Naive thymus-derived CD4-positive, alpha-beta T cell (primary cell): ENCODE results near the gene ZNF135. TPM values are rescaled to one million over a fixed set of nuclear protein-coding genes. Genes with fewer than 3 reads are reported as not detected.

ENCODE experiments used
- ATAC-seq: fragments of 150-1000 bp; cut with Tn5 transposase; 2 replicates; pipeline ENCODE4 v1.10.0; 2021; ENCODE audit warnings: mild to moderate bottlenecking, moderate library complexity
- CTCF ChIA-PET: fragments of 350-600 bp; sonication (Branson Sonifier 250); formaldehyde crosslinking; loops from one replicate; lab custom pipeline; 2021; ENCODE audit warnings: antibody characterized with exemption; lab: Charles Lee
- POLR2A ChIA-PET: fragments of 350-600 bp; sonication (Branson Sonifier 250); formaldehyde crosslinking; loops from one replicate; lab custom pipeline; 2021; ENCODE audit warnings: antibody characterized with exemption, inconsistent platforms; lab: Charles Lee
- DNase-seq, 9 donors: peaks; one replicate each; pipeline versions ENCODE4 v3.0.0 to v3.0.0-alpha.2; 2020 to 2022; ENCODE audit warnings: mixed read lengths in 1 of 9
- H3K27ac ChIP-seq: one replicate; pipeline ENCODE4 v1.7.0; 2013; ENCODE audit warnings: mild to moderate bottlenecking, low read depth, low read length, moderate library complexity
- H3K27me3 ChIP-seq, 2 donors: one replicate each; pipeline ENCODE4 v1.7.0; 2013; ENCODE audit warnings: low read length in 2 of 2, mild to moderate bottlenecking in 2 of 2, moderate library complexity in 2 of 2; ENCODE audit not compliant: control insufficient read depth in 2 of 2, insufficient read depth in 2 of 2
- H3K36me3 ChIP-seq, 3 experiments: 1 replicate in 2 of 3; 2 replicates in 1 of 3; pipeline ENCODE4 v1.7.0; 2013; ENCODE audit warnings: low read length in 3 of 3, mild to moderate bottlenecking in 3 of 3, moderate library complexity in 1 of 3; ENCODE audit not compliant: insufficient read depth in 3 of 3, control insufficient read depth in 2 of 3
- H3K4me1 ChIP-seq, 2 donors: one replicate each; pipeline ENCODE4 v1.7.0; 2013; ENCODE audit warnings: low read length in 2 of 2, mild to moderate bottlenecking in 2 of 2, moderate library complexity in 1 of 2; ENCODE audit not compliant: control insufficient read depth in 2 of 2, insufficient read depth in 2 of 2
- H3K4me3 ChIP-seq: 2 replicates; pipeline ENCODE4 v1.7.0; 2013; ENCODE audit warnings: mild to moderate bottlenecking, low read length
- H3K9me3 ChIP-seq, 3 experiments: 1 replicate in 2 of 3; 2 replicates in 1 of 3; pipeline ENCODE4 v1.7.0; 2013; ENCODE audit warnings: low read length in 3 of 3; ENCODE audit not compliant: control insufficient read depth in 2 of 3
- H3K27ac Mint-ChIP-seq, 9 donors: one replicate each; pipeline ENCODE4 v1.8.0; 2020 to 2022; ENCODE audit warnings: mixed read lengths in 9 of 9, mild to moderate bottlenecking in 8 of 9, moderate library complexity in 5 of 9, inconsistent platforms in 2 of 9
- H3K27me3 Mint-ChIP-seq, 5 donors: one replicate each; pipeline ENCODE4 v1.8.0; 2021 to 2022; ENCODE audit warnings: mixed read lengths in 5 of 5, mild to moderate bottlenecking in 1 of 5
- H3K36me3 Mint-ChIP-seq, 5 donors: one replicate each; pipeline ENCODE4 v1.8.0; 2020 to 2022; ENCODE audit warnings: mixed read lengths in 5 of 5, mild to moderate bottlenecking in 3 of 5, inconsistent platforms in 1 of 5
- H3K4me1 Mint-ChIP-seq, 7 donors: one replicate each; pipeline ENCODE4 v1.8.0; 2020 to 2022; ENCODE audit warnings: mixed read lengths in 7 of 7, mild to moderate bottlenecking in 3 of 7, inconsistent platforms in 1 of 7
- H3K4me3 Mint-ChIP-seq, 10 donors: one replicate each; pipeline ENCODE4 v1.8.0; 2020 to 2022; ENCODE audit warnings: mild to moderate bottlenecking in 10 of 10, mixed read lengths in 10 of 10, moderate library complexity in 6 of 10, inconsistent platforms in 2 of 10
- H3K9me3 Mint-ChIP-seq, 11 donors: one replicate each; pipeline ENCODE4 v1.8.0; 2020 to 2022; ENCODE audit warnings: mixed read lengths in 11 of 11, mild to moderate bottlenecking in 4 of 11, inconsistent platforms in 1 of 11, moderate library complexity in 1 of 11
- intact Hi-C, 2 donors: fragments of 100-400 bp; cut with micrococcal nuclease; formaldehyde crosslinking; loops; one replicate each; pipeline ENCODE4 v1.15.1; 2023
- polyA plus RNA-seq, 2 donors: library from polyadenylated mRNA; unstranded; fragments of 300-500 nt; fragmentation: Illumina TruSeq; gene quantifications; one replicate each; pipeline ENCODE4 v1.2.3, GENCODE V29; 2021
- total RNA-seq, 6 experiments: library from RNA in 5 of 6; stranded (reverse) in 5 of 6; gene quantifications; 1 replicate in 5 of 6; 2 replicates in 1 of 6; pipeline ENCODE4 v1.2.3 and lab custom pipeline; 2021 to 2026

ZNF135 gene
- total and polyA plus RNA-seq, 7 experiments from 2014 or later = 0.07 to 3.3 (median 2.5) TPM

GRCh38 chr19:58056261-58056660 is 2.8 kb upstream of the ZNF135 start:
- Histone ChIP-seq H3K4me1 (no peaks in the 10 kb centered on the region), H3K27ac (no peak overlapping the region), H3K9me3 (peaks cover 0 to 91% (median 0%) of the 10 kb centered on the region in 3 experiments), H3K36me3 (no peaks in the 10 kb centered on the region), H3K27me3 (no peaks in the 10 kb centered on the region), H3K4me3 (no peak overlapping the region)
- Mint-ChIP-seq H3K27ac (peak overlapping the region in 1 of 9 donors; percentile 38), H3K4me3 (peak overlapping the region in 1 of 10 donors; percentile 16), H3K27me3 (peaks cover 2 to 26% (median 19%) of the 10 kb centered on the region in 5 donors), H3K36me3 (peaks cover 9 to 22% (median 15%) of the 10 kb centered on the region in 5 donors), H3K4me1 (peaks cover 0 to 12% (median 6%) of the 10 kb centered on the region in 7 donors), H3K9me3 (peaks cover 7 to 86% (median 46%) of the 10 kb centered on the region in 11 donors)
- ATAC-seq = no peak
- ChIA-PET POLR2A (no interaction called here), CTCF (no interaction called here)
- intact Hi-C loops = no loop called here
- DNase-seq = no peak

DNA sequence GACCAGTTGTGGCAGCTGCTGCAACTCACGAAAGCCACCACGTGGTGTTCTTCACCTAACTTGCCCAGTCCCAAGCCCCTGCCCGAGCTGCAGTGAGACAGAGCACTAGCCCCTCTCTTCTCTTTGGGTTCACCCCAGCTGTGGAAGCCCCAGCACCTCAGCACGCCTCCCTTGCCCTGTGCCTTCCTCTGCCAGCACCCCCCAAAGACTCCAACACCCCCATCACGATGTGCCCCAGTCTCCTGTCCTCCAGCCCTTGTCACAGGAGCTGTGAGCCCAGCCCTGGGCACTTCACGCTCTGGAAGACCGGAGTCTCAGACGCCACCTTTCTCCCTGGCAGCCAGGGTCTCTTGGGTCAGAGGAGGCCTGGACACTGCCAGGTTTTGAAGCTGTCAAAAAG is 2.2 kb upstream of the ZNF135 start:
- CTCF ChIA-PET = no interaction called here
- POLR2A ChIA-PET = no interaction called here
- Mint-ChIP-seq H3K4me1 (peaks cover 0 to 12% (median 6%) of the 10 kb centered on the region in 7 donors), H3K27ac (no peak overlapping the region), H3K27me3 (peaks cover 2 to 29% (median 19%) of the 10 kb centered on the region in 5 donors), H3K9me3 (peaks cover 7 to 86% (median 46%) of the 10 kb centered on the region in 11 donors), H3K4me3 (peak overlapping the region in 1 of 10 donors; percentile 39), H3K36me3 (peaks cover 9 to 26% (median 17%) of the 10 kb centered on the region in 5 donors)
- H3K9me3 ChIP-seq = peaks cover 0 to 91% (median 0%) of the 10 kb centered on the region in 3 experiments
- no peaks in the 10 kb centered on the region for H3K4me1 ChIP-seq
- no peak for DNase-seq
- intact Hi-C loops = no loop called here
- no peak overlapping the region for H3K27ac ChIP-seq
- H3K27me3 ChIP-seq = no peaks in the 10 kb centered on the region
- H3K36me3 ChIP-seq = no peaks in the 10 kb centered on the region
- ATAC-seq = no peak
- no peak overlapping the region for H3K4me3 ChIP-seq

- peaks cover 9 to 32% (median 26%) of the 10 kb centered on the region in 5 donors for H3K36me3 Mint-ChIP-seq
- ChIA-PET POLR2A (interaction anchor here (0.9 kb wide), 1 partner anchor 56 kb away, joined by 4 read pairs; the partner anchor contains the start of gene ZNF606), CTCF (no interaction called here)
- Histone ChIP-seq H3K27me3 (no peaks in the 10 kb centered on the region), H3K4me3 (peak overlapping the region; percentile 39), H3K4me1 (no peaks in the 10 kb centered on the region), H3K36me3 (peaks cover 0 to 4% (median 0%) of the 10 kb centered on the region in 3 experiments), H3K27ac (peak overlapping the region; percentile 73), H3K9me3 (peaks cover 0 to 84% (median 0%) of the 10 kb centered on the region in 3 experiments)
- no peak for DNase-seq
- intact Hi-C loops = no loop called here
- peak overlapping the region in 9 of 10 donors; percentile 81 to 91 (median 85) for H3K4me3 Mint-ChIP-seq
- peak overlapping the region in 4 of 9 donors; percentile 68 to 88 (median 81) for H3K27ac Mint-ChIP-seq
- peaks cover 8 to 88% (median 52%) of the 10 kb centered on the region in 11 donors for H3K9me3 Mint-ChIP-seq
- H3K27me3 Mint-ChIP-seq = peaks cover 2 to 29% (median 19%) of the 10 kb centered on the region in 5 donors
- peaks cover 0 to 12% (median 6%) of the 10 kb centered on the region in 7 donors for H3K4me1 Mint-ChIP-seq
- ATAC-seq = no peak
Measured at GRCh38 chr19:58058467-58058866, 615 bp upstream of the ZNF135 start.

DNA sequence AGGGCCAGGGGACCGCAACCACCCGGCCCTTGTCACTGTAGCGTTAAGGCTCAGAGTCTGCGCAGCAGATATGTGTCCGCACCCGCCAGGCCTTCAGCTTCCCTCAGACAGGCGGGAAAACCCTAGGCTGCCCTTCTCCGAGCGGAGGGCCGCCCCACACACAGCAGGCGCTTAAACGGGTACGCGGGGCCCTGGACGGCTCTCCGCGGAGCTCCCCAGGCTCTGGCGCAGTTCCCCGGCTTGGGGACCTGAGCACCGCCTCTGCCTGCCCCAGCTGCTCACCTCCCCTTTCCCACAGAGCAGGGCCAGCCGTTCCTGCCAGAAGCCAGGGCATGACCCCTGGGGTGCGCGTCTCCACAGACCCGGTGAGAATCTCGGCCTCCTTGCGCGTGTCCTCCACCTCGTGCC is 593 bp downstream of the ZNF135 start:
- H3K36me3 ChIP-seq = peaks cover 0 to 11% (median 0%) of the 10 kb centered on the region in 3 experiments
- Mint-ChIP-seq H3K4me1 (peaks cover 0 to 12% (median 6%) of the 10 kb centered on the region in 7 donors), H3K27me3 (peaks cover 2 to 26% (median 19%) of the 10 kb centered on the region in 5 donors), H3K9me3 (peaks cover 17 to 95% (median 52%) of the 10 kb centered on the region in 11 donors), H3K4me3 (peak overlapping the region in 9 of 10 donors; percentile 17 to 86 (median 65)), H3K36me3 (peaks cover 6 to 39% (median 31%) of the 10 kb centered on the region in 5 donors), H3K27ac (no peak overlapping the region)
- H3K4me1 ChIP-seq = no peaks in the 10 kb centered on the region
- CTCF ChIA-PET = no interaction called here
- POLR2A ChIA-PET = no interaction called here
- DNase-seq = peak in 1 of 9 donors; percentile 8
- no peaks in the 10 kb centered on the region for H3K27me3 ChIP-seq
- peak overlapping the region; percentile 73 for H3K27ac ChIP-seq
- H3K9me3 ChIP-seq = peaks cover 0 to 81% (median 0%) of the 10 kb centered on the region in 3 experiments
- no peak overlapping the region for H3K4me3 ChIP-seq
- ATAC-seq = no peak
- intact Hi-C loops = loop anchor here in 1 of 2 donors (1.0 kb wide), 1 partner anchor 57 kb away; the partner anchor contains the start of gene ZNF606

- H3K4me3 ChIP-seq = no peak overlapping the region
- peak overlapping the region; percentile 17 to 86 (median 60) for H3K4me3 Mint-ChIP-seq
- POLR2A ChIA-PET = interaction anchor here (0.9 kb wide), 1 partner anchor 58 kb away, joined by 3 read pairs; the partner anchor contains the start of gene ZNF606
Measured at GRCh38 chr19:58060231-58060630, 1.1 kb downstream of the ZNF135 start.

GRCh38 chr19:58063712-58064111 is 4.6 kb downstream of the ZNF135 start:
- H3K9me3 ChIP-seq = peaks cover 4 to 81% (median 18%) of the 10 kb centered on the region in 3 experiments

More at GRCh38 chr19:58060231-58060630, 1.1 kb downstream of the ZNF135 start:
- Histone ChIP-seq H3K4me1 (no peaks in the 10 kb centered on the region), H3K27me3 (no peaks in the 10 kb centered on the region), H3K36me3 (peaks cover 0 to 16% (median 0%) of the 10 kb centered on the region in 3 experiments), H3K27ac (no peak overlapping the region), H3K9me3 (peaks cover 0 to 81% (median 0%) of the 10 kb centered on the region in 3 experiments)
- peaks cover 0 to 11% (median 6%) of the 10 kb centered on the region in 7 donors for H3K4me1 Mint-ChIP-seq
- peaks cover 17 to 95% (median 46%) of the 10 kb centered on the region in 11 donors for H3K9me3 Mint-ChIP-seq
- CTCF ChIA-PET = no interaction called here
- intact Hi-C loops = no loop called here
- no peak for DNase-seq
- no peak for ATAC-seq
- no peak overlapping the region for H3K27ac Mint-ChIP-seq
- H3K27me3 Mint-ChIP-seq = peaks cover 2 to 21% (median 17%) of the 10 kb centered on the region in 5 donors
- H3K36me3 Mint-ChIP-seq = peaks cover 6 to 42% (median 27%) of the 10 kb centered on the region in 5 donors

More at GRCh38 chr19:58063712-58064111, 4.6 kb downstream of the ZNF135 start:
- intact Hi-C loops = no loop called here
- CTCF ChIA-PET = no interaction called here
- peaks cover 3 to 60% (median 36%) of the 10 kb centered on the region in 5 donors for H3K36me3 Mint-ChIP-seq
- no peak for DNase-seq
- no peak overlapping the region for H3K27ac ChIP-seq
- H3K4me3 ChIP-seq = no peak overlapping the region
- H3K4me1 Mint-ChIP-seq = peaks cover 0 to 8% (median 3%) of the 10 kb centered on the region in 7 donors
- no peaks in the 10 kb centered on the region for H3K27me3 ChIP-seq
- no peak overlapping the region for H3K27ac Mint-ChIP-seq
- no peaks in the 10 kb centered on the region for H3K4me1 ChIP-seq
- peaks cover 10 to 98% (median 63%) of the 10 kb centered on the region in 11 donors for H3K9me3 Mint-ChIP-seq
- peaks cover 0 to 31% (median 0%) of the 10 kb centered on the region in 3 experiments for H3K36me3 ChIP-seq
- H3K27me3 Mint-ChIP-seq = peaks cover 0 to 9% (median 3%) of the 10 kb centered on the region in 5 donors
- H3K4me3 Mint-ChIP-seq = no peak overlapping the region
- no peak for ATAC-seq
- POLR2A ChIA-PET = no interaction called here
